K562 treated with DMSO at 1 percent for 24 hours (cell line): Measurements from ENCODE around the gene DESI1. TPM values are rescaled to one million over a fixed set of nuclear protein-coding genes. Genes with fewer than 3 reads are reported as not detected.

Source experiments
- total RNA-seq: library from RNA; unstranded; fragments of 300-600 nt; gene quantifications from 2 replicates; pipeline ENCODE4 v1.2.3, GENCODE V29; 2022; ENCODE audit warnings: low read depth; ENCODE audit not compliant: insufficient read depth

Gene DESI1
- 17.4 and 18.9 TPM in 2 replicates for total RNA-seq

DNA sequence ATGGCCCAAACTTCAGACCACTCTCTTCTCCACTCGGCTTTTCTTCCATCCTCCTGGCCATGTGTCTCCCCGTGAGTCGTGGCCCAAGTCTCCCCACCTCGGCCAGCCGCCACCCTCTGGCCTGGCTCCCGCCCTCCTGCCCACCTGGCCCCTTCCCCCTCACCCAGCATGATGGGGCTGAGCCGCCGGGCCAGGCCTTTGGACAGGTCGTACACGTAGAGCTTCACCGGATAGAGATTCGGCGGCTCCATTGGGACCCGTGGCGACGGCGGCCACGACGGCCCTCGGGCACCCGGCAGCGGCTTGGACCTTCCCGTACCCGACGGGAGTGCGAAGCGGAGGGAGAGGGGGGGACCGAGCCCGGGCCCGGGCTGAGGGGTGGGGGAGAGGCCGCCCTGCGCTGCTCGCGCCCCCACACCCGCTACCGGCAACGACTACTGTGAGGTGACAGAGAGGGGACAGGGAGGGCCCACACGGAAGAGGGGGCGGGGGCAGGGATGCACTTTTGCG lies at the start of gene DESI1:
Gene DESI1, minus strand, starts transcription at position 455 of the 510 bp plus-strand sequence. Its CDS starts 204 bp downstream, at position 251.

GRCh38 chr22:41621099-41621910 lies 462 bp upstream of the DESI1 start, which contains the start of gene XRCC6:
TSS of gene XRCC6 (plus strand) at chr22:41621295. CDS start at chr22:41622005, 710 bp downstream.

GRCh38 chr22:41589391-41590241 lies 31.2 kb downstream of the DESI1 start, which contains the start of gene PMM1:
TSS of gene PMM1 (minus strand) at chr22:41589840. CDS start at chr22:41589805, 35 bp downstream.

Other genes with a start within 250 kb of the DESI1 start
- gene TEF, start 239.1 kb downstream of the DESI1 start, total RNA-seq = 0.74 and 1.2 TPM in 2 replicates
- gene TOB2, start 174.2 kb downstream of the DESI1 start, total RNA-seq = 18.8 and 19.0 TPM in 2 replicates
- 35.0 and 41.3 TPM in 2 replicates for gene PHF5A, start 152.4 kb downstream of the DESI1 start, total RNA-seq
- 108 and 112 TPM in 2 replicates for gene ACO2, start 151.9 kb downstream of the DESI1 start, total RNA-seq
- 19.3 and 21.7 TPM in 2 replicates for gene POLR3H, start 76.6 kb downstream of the DESI1 start, total RNA-seq
- not detected in 2 replicates for gene CSDC2, start 60.0 kb downstream of the DESI1 start, total RNA-seq
- 57.9 and 58.8 TPM in 2 replicates for gene PMM1, start 31.2 kb downstream of the DESI1 start, total RNA-seq
- 245 and 259 TPM in 2 replicates for gene XRCC6, start 252 bp upstream of the DESI1 start, total RNA-seq
- 92.7 and 97.7 TPM in 2 replicates for gene SNU13, start 67.8 kb upstream of the DESI1 start, total RNA-seq
- 0.69 and 1.7 TPM in 2 replicates for gene MEI1, start 78.5 kb upstream of the DESI1 start, total RNA-seq
- gene CCDC134, start 179.6 kb upstream of the DESI1 start, total RNA-seq = 4.5 and 4.9 TPM in 2 replicates
- 90.3 and 94.2 TPM in 2 replicates for gene SREBF2, start 212.1 kb upstream of the DESI1 start, total RNA-seq